ENCODE measurements around the gene CD207.

DNA sequence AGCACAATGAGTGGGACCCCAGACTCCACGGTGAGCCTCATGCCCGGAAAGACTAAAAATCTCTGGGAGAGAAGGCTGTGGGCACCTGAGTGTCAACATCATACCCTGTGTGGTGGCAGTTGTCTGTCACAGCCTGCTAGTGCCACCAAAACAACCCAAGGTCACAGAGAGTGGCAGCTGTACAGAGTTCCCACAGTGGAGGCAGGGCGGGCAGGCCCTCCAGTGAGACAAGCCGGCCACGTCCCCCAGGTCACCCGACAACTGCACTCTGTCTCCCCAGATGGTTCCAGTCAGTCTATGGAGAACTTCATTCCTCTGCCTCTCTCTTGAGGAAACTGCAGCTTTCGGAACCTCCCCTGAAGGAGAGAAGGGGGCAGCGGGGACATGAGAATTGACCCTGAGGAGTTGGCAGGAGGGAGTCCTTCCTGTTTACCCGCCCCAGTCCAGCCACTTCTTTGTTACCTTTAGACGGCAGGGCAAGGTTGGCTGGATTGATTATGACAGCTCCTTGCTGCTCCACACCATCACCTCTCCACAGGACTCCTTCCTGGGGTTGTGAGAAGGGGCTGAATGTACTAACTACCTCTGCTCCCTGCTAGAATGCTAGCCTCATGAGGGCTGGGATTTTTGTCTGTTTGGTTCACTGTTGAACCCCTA is 33.9 kb downstream of the CD207 start:
- TF ChIP-seq CTCF (conservative IDR thresholded peaks at IDR 0.05) (no peak), EZH2 (IDR thresholded peaks at IDR 0.05; ENCODE audit: low read depth) (no peak)

All from PC-9 (cell line).